GM06990 (cell line): Measurements from ENCODE around the gene SARDH.

ENCODE experiments used
- DNase-seq: peaks from one replicate; pipeline ENCODE4 v3.0.0-alpha.2; 2011; ENCODE audit not compliant: insufficient read length; ENCODE audit errors: extremely low read depth
- H3K27me3 ChIP-seq: replicated peaks from 2 replicates; pipeline ENCODE4 v1.6.0; 2011; ENCODE audit warnings: low read length; ENCODE audit not compliant: control insufficient read depth, insufficient read depth
- H3K36me3 ChIP-seq: 2 replicates; pipeline ENCODE4 v1.5.1; 2011; ENCODE audit warnings: low read length; ENCODE audit not compliant: control insufficient read depth, insufficient read depth
- H3K4me3 ChIP-seq: replicated peaks from 2 replicates; pipeline ENCODE4 v1.5.1; 2011; ENCODE audit warnings: low read depth, mild to moderate bottlenecking, control low read depth, low read length
- CTCF ChIP-seq: IDR thresholded peaks from 2 replicates; pipeline ENCODE4 v1.5.1; 2011; ENCODE audit warnings: low read length, control low read depth, mild to moderate bottlenecking, inconsistent platforms; ENCODE audit not compliant: insufficient read depth, poor library complexity, severe bottlenecking

Gene SARDH

GRCh38 chr9:133784731-133785561 is 46.8 kb upstream of the SARDH start:
- H3K36me3 ChIP-seq, result peaks cover 46% of the 10 kb centered on the region
- no peak for DNase-seq
- no peak overlapping the region for H3K4me3 ChIP-seq
- no peak for TF ChIP-seq CTCF
- no peaks in the 10 kb centered on the region for H3K27me3 ChIP-seq

DNA sequence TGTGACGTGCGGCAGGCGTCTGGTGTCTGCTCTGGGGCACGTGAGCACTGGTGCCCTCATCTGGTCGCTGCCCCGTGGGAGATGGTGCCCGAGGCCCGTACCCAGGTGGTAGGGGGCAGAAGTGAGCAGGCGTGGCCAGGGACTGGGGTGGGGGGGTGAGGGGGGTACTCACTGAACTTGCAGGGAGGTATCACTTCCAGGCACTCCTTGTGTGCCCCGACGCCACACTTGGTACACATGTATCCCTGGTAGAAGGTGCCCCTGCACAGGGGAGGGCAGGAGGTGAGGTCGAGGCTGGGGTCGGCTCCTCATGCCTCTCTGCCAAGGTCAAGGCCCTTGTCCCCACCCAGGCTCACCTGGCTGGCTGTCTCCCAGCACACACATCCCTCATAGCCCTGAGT is 45.2 kb upstream of the SARDH start:
- H3K27me3 ChIP-seq, result no peaks in the 10 kb centered on the region
- no peak for TF ChIP-seq CTCF
- H3K4me3 ChIP-seq, result no peak overlapping the region
- no peak for DNase-seq
- peaks cover 52% of the 10 kb centered on the region for H3K36me3 ChIP-seq

DNA sequence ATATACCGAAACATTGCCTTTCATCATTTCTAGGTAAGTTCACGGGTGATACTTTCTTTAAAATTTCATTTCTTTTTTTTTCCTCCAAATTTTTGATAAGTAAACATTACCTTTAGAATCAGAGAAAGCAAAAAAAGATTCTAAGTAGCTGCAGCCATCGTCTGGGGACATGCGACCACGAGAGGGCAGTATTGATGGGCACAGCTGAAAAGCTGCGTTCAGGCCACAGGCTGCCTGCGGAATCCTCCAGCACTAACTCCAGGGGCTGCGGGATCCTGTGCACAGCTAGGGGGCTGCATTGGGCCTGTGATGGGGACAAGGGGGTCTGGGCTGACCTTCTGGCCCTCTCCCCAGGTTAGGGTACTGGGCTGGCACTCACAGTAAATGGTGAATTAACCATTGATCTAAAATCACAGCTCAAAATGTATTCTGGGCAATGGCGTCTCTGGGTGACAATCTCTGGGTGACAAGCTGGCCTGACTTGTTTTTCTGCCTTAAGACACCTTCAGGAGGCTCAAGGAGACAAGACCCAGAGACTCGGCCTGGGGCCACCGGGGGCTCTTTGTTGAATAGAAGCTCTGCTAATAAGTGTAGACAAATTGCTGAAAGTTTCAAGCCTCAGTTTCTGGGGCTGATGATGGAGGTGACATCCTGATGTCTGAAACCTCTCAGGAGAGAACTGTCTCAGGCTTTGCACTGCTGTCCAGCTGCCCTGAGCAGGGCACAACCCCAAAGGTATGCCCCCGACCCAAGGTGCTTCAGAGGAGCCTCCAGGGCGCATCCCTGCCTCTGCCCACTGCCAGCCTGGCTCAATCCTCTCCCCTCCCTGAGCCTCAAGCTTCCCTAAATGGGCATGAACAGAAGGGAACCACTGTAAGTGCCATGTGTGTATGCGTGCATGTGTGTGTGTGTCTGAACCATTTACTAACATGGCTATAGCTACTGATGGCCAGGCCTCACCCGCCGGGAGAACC is 44.3 kb upstream of the SARDH start:
- no peak for DNase-seq
- H3K4me3 ChIP-seq, result no peak overlapping the region
- TF ChIP-seq CTCF, result peak; percentile 87
- no peaks in the 10 kb centered on the region for H3K27me3 ChIP-seq
- peaks cover 51% of the 10 kb centered on the region for H3K36me3 ChIP-seq

GRCh38 chr9:133781828-133782135 is 43.6 kb upstream of the SARDH start:
- Histone ChIP-seq H3K36me3 (peaks cover 55% of the 10 kb centered on the region), H3K27me3 (no peaks in the 10 kb centered on the region), H3K4me3 (no peak overlapping the region)
- no peak for DNase-seq
- TF ChIP-seq CTCF, result no peak

GRCh38 chr9:133780962-133781827 is 43.0 kb upstream of the SARDH start:
- DNase-seq, result no peak
- Histone ChIP-seq H3K27me3 (no peaks in the 10 kb centered on the region), H3K4me3 (no peak overlapping the region), H3K36me3 (peaks cover 60% of the 10 kb centered on the region)
- TF ChIP-seq CTCF, result no peak
